ENCODE results near the gene ZFPL1.

The ZFPL1 gene

DNA sequence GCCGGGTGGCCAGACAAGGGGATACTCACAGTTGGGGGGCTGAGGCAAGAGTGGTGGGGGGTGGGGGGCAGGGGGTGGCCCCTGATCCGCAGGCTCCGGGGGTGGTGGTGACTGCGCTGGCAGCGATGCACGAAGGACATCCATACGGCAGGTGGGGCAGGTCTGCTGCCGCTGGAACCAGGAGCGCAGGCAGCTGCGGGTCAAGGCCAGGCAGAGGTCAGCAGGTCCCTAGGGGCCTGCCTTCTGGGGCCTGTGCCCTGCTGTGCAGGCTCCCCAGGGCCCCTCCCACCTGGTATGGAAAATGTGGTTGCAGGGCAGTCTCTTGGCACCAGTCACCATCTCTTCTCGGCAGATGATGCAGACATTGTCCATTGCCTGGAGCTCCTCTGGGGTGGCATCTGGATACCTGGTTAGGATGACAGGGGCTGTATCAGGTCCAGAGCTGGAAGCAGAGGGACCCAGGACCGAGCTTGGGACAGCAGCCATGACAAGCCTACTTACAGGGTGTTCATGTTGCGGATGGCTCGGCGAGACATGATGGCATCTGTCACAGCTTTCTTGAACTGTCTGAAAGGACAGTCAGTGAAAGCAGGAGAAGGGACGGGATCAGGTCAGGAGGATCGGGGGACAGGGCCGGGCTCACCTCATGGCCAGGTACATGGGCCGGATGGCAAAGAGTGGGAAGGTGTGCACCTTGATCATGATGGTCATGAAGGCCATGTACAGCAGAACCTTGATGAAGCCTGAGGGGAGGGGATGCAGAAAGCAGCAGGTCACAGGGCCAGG lies 46.8 kb downstream of the ZFPL1 start:
- DNase-seq, result no peak

DNA sequence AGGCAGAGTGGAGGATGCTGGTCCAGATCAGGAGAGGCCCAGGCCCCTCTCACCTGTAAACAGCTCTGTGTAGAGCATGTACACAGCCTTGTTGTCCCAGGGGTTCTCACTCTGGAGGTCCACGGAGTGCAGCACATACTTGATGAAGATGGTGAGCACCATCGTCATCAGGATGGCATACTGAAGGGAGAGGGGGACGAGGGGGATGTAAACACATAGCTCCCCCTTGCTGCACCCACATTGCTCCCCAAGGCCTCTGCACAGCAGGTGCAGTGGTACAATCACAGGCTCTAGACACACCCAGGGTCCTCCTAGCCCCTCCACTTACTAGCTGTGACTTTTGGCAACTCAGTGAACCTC lies 47.4 kb downstream of the ZFPL1 start:
- DNase-seq, result no peak

DNA sequence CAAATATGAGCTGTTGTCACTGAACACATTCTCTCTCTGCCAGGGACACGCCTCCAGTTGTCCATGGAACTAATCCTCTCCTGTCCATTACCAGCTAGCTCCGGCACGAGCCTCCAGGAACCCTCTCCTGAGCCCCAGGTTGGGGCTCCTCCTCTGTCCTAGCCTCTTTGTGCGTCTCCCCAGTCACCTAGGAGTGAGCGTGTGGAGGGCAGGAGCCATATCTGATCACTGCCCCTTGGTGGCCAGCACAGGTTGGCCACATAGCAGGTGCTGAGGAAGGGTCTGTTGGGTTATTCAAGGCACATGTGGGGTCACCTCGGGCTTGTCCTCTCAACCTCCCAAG lies 47.8 kb downstream of the ZFPL1 start:
- DNase-seq, result no peak

DNA sequence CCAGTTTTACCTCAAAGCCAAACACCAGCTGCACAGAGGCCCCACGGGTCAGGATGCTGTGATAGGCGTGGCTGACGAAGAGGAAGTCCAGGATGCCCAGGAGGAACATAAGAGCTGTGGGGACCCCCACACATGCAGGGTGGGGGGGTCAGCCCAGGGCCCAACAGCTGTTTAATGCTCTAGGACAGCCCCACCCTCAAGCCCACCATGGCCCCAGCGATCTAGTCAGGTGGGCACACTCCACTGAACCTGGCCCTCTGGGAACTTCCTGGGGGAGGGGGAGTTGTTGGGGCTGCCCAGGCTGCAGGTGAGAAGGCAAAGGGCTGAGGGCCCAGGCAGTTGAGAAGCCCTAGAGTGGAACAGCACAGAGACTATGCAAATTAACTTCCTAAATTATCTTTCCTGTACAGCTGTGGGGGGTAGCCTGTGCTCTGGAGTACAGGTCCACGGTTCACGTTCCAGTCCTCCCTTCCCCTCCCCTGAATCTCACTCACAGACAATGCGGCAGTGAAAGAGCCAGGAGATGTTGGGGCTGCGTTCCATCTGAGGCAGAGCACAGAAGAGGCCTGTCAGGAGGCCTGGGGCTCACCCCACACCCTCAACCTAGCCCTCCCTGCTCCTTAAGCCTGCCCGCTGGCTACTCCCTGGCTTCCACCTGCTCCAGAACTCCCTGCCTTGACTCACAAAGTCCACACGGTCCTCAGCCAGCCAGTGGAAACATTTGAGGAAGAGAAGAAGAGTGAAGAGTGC lies 48.4 kb downstream of the ZFPL1 start:
- no peak for DNase-seq

- peak; percentile 54 to 55 for DNase-seq
Observed at GRCh38 chr11:65132988-65133700, 49.1 kb downstream of the ZFPL1 start.

- no peak for DNase-seq
Observed at GRCh38 chr11:65133724-65134123, 49.7 kb downstream of the ZFPL1 start.

DNA sequence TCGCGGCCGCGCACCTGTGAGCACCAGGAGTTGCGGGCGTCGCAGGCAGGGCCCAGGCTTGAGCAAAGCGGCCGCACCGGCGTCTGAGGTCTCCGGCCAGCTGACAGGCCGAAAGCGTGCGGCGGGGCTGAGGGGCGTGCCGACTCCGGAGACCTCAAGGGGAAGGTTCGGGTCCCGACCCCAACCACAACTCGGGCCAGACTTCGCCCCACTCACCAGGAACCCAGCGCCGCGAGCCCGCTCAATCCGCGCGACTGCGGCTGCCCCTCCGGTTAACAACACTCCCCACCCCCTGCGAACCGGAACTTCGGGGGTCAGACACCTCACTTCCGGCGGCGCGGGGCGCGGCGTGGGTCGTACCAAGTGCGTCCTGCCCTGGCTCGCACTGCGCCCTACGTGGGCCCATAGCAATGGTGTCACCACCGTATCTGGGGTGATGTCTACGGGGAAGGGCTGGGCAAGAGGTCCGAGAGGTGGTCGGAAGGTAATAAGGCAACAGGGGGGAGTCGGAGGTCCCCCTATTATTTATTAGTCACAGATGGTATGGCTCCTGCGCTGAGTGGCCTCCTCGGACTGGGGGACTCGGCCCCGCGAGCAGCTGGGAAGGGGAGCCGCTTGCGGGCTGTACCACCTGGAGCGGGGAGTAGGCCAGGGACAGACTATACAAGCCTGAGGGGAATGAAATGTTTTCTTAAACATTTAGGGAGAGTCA lies 50.4 kb downstream of the ZFPL1 start, which contains the start of gene SYVN1:
TSS of gene SYVN1 (minus strand) at position 280 of the 712 bp plus-strand sequence. CDS start 918 bp downstream, outside the sequence.
- DNase-seq, result peak; percentile 91 to 92

DNA sequence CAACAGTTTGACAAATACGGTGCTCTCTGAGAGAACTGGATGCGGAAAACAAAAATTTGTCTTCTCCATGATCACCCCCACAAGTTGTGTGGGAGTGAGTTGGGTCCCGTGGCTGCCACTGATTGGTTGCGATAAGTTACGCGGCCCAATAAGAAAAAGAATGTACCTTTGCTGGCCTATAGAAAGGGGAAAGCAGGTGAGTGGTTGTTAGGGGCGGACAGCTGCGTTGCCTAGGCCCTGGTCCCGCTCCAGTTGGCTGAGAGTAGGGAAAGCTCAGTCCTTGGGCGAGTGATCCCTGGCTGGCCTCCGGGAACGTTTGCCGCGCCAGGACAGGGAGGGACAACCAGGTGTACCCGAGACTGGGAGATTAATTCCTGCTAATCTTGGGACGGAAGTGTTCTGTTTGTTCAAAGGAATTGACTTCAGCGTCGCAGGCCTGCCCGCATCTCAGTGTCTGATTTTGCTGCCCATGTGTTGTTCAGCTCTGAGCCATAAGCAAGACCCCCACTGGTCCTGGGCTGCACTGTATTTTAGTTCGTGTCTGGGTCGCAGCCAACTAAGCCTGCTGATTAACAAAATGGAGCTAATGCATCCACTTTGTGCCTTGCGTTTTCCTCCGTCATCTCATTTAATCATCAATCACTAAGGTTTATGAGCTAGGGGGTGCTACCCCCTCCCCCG lies 51.1 kb downstream of the ZFPL1 start:
- peak; percentile 78 to 82 for DNase-seq

DNA sequence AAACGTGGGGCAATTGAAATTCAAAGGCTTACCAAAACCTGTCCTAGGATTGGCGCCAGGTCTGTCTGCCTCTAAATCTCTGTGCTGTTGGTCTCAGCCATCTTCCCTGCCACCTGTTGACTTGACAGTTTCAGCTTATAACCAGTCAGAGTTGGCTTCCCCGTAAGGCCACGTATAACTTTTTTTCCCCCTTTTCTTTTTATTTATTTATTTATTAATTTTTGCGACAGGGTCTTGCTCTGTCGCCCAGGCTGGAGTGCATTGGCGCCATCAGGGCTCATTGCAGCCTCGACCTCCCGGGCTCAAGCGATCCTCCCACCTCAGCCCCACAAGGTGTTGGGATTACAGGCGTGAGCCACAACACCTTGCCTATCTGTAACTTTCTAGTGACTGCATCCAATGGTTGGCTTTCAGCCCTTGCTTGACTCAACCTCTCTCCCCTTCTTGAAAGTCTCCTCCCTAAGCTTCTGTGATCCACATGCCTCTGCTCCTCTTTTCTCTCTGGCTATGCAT lies 51.7 kb downstream of the ZFPL1 start:
- DNase-seq, result no peak

- DNase-seq, result no peak
Observed at GRCh38 chr11:65136515-65137096, 52.6 kb downstream of the ZFPL1 start.
